ENCODE results near the gene SH3RF3. TPM values are rescaled to one million over a fixed set of nuclear protein-coding genes. Genes with fewer than 3 reads are reported as not detected.
A peak's percentile ranks its signal among the peaks of the same experiment; 100 is the strongest.

Gene SH3RF3
- total RNA-seq, 1 experiment from 2014 or later: not detected

DNA sequence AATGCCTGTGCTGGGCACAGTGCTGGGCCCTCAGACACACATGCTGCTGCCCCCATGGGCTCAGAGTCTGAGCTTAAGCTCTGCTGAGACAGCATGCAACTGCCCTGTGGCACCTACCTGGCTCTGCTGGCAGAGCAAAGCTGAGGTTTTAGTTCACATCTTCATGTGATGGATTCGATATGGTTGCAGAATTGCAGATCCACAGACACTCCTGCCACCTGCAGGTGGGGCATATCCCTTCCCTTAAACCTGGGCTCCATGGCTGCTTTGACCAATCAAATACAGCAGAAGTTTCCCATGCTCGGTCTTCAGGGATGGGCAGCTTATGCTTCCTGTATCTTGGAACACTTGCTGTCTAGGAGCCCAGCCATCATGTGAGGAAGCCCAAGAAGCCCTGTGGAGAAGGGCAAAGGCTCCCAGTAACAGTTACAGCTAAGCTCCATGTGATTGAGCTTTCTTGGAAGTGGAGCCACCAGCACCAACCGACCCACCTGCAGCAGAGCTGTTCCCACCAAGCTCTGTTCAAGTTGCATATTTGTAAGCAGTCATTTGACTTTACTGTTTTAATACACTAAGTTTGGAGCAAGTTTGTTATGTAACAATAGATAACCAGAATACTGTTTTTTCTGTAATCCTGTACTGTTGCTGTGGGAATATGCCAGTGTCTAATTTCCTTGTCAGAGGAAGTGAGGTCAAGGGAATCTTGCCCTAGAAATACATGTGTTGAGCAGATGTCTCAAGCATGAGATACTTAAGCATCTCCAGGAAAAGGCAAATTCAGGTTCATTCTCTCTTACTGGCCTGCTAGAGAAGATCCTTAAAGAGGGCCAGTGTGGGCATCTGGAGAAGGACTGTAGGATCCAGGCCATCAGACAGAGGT, 79.3 kb downstream of the SH3RF3 start (continued):
- TF ChIP-seq POLR2A (IDR thresholded peaks at IDR 0.05; ENCODE audit: borderline replicate concordance, extremely low read depth, insufficient read depth, insufficient read length): no peak

DNA sequence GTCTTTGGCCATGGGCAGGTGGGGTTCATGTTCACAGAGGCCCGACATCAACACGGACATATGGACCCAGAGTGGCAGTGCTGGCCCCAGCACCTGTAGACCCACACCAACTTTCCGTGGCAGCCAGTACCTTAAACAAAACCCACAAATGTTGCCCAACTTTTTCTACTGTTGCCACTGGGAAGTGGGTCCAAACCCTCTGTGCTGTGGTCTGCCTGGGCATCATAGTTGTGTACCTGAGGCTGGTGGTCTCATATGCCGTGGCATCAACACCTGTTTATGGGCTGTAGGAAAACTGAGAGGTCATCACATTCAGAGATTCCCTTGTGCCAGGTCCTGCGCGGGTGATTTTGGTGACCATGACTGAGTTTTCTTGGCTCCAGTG, 79.9 kb downstream of the SH3RF3 start:
- Histone ChIP-seq H3K36me3 (ENCODE audit: control insufficient read depth in 1 of 2, insufficient read depth in 2 of 2, low read length in 2 of 2) (no peaks in the 10 kb centered on the region), H3K4me3 (replicated peaks in 1 of 2; ENCODE audit: low read depth in 1 of 2, low read length in 2 of 2) (no peak overlapping the region), H3K79me2 (ENCODE audit: insufficient read depth, low read length) (no peaks in the 10 kb centered on the region), H3K9ac (ENCODE audit: low read length) (no peak overlapping the region), H3K9me3 (ENCODE audit: control insufficient read depth in 1 of 2, insufficient read depth in 1 of 2, low read depth in 1 of 2, low read length in 2 of 2) (no peaks in the 10 kb centered on the region), H4K20me1 (ENCODE audit: insufficient read depth) (no peaks in the 10 kb centered on the region), H3K4me2 (ENCODE audit: low read length) (peak overlapping the region; percentile 61), H3K27me3 (ENCODE audit: insufficient read depth, low read length) (no peaks in the 10 kb centered on the region; the same call in 1 of the 2 replicates), H3K27ac (ENCODE audit: low read depth, low read length) (no peak overlapping the region), H3K4me1 (ENCODE audit: control insufficient read depth in 1 of 2, insufficient read depth in 2 of 2, low read length in 2 of 2) (peaks cover 12 to 18% of the 10 kb centered on the region in 2 experiments; a peak in 3 of 4 replicates), H2AFZ (ENCODE audit: low read depth, low read length, poor library complexity, severe bottlenecking) (peak overlapping the region; percentile 35), H3K9me2 (ENCODE audit: insufficient read depth) (no peaks in the 10 kb centered on the region)
- ChIA-PET POLR2A (no interaction called here), RAD21 (ENCODE audit: low non-redundant PET in 1 of 2, low total read pairs in 2 of 2, uncharacterized antibody in 2 of 2, unreplicated experiment in 2 of 2) (no interaction called here), CTCF (interaction anchor here (1.1 kb wide), 1 partner anchor 81 kb away, joined by 3 read pairs; no protein-coding TSS in a partner anchor)
- TF ChIP-seq YY1 (IDR thresholded peaks at IDR 0.05; ENCODE audit: extremely low read depth, insufficient replicate concordance, low read depth, low read length) (no peak), SRF (IDR thresholded peaks at IDR 0.05; ENCODE audit: low read depth) (no peak), CBX3 (IDR thresholded peaks at IDR 0.05; ENCODE audit: low read depth) (no peak), RAD21 (IDR thresholded peaks at IDR 0.05; ENCODE audit: low read depth) (no peak), EZH2 (IDR thresholded peaks at IDR 0.05) (no peak), POLR2AphosphoS5 (IDR thresholded peaks at IDR 0.05; ENCODE audit: low read depth, low read length) (no peak), EGR1 (IDR thresholded peaks at IDR 0.05; ENCODE audit: low read depth) (no peak), ZFX (IDR thresholded peaks at IDR 0.05) (no peak), EZH2phosphoT487 (IDR thresholded peaks at IDR 0.05; ENCODE audit: borderline replicate concordance) (no peak), POLR2A (IDR thresholded peaks at IDR 0.05; ENCODE audit: borderline replicate concordance, extremely low read depth, insufficient read depth, insufficient read length) (no peak), FOSL1 (IDR thresholded peaks at IDR 0.05; ENCODE audit: low read depth) (no peak), CEBPB (IDR thresholded peaks at IDR 0.05; ENCODE audit: low read depth) (no peak)
- TF ChIP-seq, protein P1, sequence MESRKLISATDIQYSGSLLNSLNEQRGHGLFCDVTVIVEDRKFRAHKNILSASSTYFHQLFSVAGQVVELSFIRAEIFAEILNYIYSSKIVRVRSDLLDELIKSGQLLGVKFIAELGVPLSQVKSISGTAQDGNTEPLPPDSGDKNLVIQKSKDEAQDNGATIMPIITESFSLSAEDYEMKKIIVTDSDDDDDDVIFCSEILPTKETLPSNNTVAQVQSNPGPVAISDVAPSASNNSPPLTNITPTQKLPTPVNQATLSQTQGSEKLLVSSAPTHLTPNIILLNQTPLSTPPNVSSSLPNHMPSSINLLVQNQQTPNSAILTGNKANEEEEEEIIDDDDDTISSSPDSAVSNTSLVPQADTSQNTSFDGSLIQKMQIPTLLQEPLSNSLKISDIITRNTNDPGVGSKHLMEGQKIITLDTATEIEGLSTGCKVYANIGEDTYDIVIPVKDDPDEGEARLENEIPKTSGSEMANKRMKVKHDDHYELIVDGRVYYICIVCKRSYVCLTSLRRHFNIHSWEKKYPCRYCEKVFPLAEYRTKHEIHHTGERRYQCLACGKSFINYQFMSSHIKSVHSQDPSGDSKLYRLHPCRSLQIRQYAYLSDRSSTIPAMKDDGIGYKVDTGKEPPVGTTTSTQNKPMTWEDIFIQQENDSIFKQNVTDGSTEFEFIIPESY (IDR thresholded peaks at IDR 0.05; ENCODE audit: extremely low read depth, insufficient replicate concordance, low read length): no peak
- TF ChIP-seq, protein P2, sequence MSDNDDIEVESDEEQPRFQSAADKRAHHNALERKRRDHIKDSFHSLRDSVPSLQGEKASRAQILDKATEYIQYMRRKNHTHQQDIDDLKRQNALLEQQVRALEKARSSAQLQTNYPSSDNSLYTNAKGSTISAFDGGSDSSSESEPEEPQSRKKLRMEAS (IDR thresholded peaks at IDR 0.05): no peak
- TF ChIP-seq, protein P3, sequence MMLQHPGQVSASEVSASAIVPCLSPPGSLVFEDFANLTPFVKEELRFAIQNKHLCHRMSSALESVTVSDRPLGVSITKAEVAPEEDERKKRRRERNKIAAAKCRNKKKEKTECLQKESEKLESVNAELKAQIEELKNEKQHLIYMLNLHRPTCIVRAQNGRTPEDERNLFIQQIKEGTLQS (IDR thresholded peaks at IDR 0.05): no peak
- TF ChIP-seq, protein P4, sequence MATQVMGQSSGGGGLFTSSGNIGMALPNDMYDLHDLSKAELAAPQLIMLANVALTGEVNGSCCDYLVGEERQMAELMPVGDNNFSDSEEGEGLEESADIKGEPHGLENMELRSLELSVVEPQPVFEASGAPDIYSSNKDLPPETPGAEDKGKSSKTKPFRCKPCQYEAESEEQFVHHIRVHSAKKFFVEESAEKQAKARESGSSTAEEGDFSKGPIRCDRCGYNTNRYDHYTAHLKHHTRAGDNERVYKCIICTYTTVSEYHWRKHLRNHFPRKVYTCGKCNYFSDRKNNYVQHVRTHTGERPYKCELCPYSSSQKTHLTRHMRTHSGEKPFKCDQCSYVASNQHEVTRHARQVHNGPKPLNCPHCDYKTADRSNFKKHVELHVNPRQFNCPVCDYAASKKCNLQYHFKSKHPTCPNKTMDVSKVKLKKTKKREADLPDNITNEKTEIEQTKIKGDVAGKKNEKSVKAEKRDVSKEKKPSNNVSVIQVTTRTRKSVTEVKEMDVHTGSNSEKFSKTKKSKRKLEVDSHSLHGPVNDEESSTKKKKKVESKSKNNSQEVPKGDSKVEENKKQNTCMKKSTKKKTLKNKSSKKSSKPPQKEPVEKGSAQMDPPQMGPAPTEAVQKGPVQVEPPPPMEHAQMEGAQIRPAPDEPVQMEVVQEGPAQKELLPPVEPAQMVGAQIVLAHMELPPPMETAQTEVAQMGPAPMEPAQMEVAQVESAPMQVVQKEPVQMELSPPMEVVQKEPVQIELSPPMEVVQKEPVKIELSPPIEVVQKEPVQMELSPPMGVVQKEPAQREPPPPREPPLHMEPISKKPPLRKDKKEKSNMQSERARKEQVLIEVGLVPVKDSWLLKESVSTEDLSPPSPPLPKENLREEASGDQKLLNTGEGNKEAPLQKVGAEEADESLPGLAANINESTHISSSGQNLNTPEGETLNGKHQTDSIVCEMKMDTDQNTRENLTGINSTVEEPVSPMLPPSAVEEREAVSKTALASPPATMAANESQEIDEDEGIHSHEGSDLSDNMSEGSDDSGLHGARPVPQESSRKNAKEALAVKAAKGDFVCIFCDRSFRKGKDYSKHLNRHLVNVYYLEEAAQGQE (IDR thresholded peaks at IDR 0.05; ENCODE audit: low read depth): no peak
- no peak for ATAC-seq
- BruUV-seq (replicated peaks): no TSS peak
- DNase-seq (ENCODE audit: low read depth, low spot score): no peak
- intact Hi-C loops (cut with micrococcal nuclease): loop anchor here (10.0 kb wide), 1 partner anchor 354 kb away; no protein-coding TSS in a partner anchor

Data from HCT116 (cell line).